HL-60/S4 (cell line): ENCODE measurements around the gene CHEK1.
"Not testable (repeated sequence)": the region's sequence is repeated elsewhere in the genome, so short reads cannot be mapped to it uniquely, and the experiment has no call there.

ENCODE experiments used
- in situ Hi-C: fragments of 300-500 bp; cut with MboI; formaldehyde crosslinking; loops from 2 replicates; pipeline ENCODE4 v1.14.3; 2022; ENCODE audit warnings: low sequenced_read_pairs

CHEK1 gene

DNA sequence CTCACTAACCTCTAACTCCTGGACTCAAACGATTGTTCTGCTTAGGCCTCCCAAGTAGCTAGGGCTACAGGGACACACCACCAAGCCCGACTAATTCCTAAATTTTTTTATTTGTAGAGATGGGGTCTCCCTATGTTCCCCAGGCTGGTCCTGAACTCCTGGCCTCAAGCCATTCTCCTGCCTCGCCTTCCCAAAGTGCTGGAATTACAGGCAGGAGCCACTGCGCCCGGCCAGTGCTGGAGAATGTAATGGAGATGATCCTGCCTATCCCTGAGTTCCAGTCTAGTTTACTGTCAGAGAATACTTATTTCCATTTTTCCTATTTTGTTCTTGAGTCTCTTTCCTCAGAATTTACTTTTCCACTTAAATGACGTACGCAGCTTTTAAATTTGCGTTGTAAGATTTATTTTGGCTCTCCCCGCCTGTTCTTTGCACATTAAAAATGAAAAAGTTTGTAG lies at the start of gene CHEK1:
CHEK1 (plus strand) TSS at position 408 of the 458 bp plus-strand sequence. CDS start 1,606 bp downstream, outside the sequence.
- in situ Hi-C loops, result no loop called here

DNA sequence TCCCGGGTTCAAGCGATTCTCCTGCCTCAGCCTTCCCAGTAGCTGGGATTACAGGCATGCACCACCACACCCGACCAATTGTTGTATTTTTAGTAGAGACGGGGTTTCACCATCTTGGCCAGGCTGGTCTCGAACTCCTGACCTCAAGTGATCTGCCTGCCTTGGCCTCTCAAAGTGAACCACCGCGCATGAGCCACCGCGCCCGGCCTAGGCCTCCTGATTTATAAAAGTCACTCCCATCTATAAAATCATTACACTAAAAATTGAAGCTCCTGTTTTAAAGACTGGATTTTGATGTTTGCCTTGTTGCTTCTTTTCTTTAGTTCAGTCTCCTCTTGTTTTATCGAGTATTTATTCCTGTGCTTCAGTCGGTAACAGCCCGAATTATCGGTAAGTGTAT lies 47.8 kb upstream of the CHEK1 start:
- in situ Hi-C loops, result not testable (repeated sequence)

GRCh38 chr11:125578783-125579182 lies 46.2 kb upstream of the CHEK1 start:
- in situ Hi-C loops, result no loop called here

GRCh38 chr11:125579811-125580210 lies 45.2 kb upstream of the CHEK1 start:
- in situ Hi-C loops, result no loop called here

DNA sequence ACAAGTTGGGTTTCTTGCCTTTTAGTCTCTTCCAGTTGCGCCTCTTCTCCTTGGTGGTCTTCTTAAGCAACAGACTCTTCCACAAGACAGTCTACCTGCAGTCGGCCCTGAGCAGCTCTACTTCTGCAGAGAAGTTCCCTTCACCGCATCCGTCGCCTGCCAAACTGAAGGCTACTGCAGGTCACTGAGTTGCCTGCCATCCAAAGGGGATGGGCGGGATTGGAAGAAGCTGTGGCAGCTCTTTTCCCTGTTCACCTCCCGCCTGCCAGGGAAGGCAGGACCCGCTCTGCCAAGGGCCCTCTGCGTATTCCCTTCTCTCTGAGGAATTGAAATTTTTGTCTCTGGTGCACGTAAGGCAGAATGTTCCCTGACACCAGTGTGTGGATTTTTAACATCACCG lies 41.5 kb upstream of the CHEK1 start:
- in situ Hi-C loops, result no loop called here

DNA sequence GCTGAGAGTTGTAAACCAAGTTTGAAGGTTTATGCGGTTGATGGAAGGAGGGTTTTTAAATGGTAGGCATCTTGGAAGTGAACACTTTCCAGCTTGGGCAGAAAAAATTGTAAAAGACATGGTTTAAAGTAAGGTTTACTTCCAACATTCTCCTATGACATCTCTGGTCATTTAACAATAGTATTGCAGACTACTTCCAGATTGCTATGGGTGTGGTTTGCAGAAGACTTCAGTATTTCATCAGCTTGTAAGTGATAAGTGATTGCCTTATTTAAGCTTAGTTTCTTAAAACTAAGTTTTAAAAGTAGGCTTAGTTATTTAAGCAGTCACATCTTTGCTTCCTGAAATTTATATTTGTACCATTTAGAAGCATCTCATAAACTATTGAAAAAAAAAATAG lies 39.5 kb upstream of the CHEK1 start:
- in situ Hi-C loops, result no loop called here

- in situ Hi-C loops, result no loop called here
Measured at GRCh38 chr11:125586623-125587022, 38.3 kb upstream of the CHEK1 start.

DNA sequence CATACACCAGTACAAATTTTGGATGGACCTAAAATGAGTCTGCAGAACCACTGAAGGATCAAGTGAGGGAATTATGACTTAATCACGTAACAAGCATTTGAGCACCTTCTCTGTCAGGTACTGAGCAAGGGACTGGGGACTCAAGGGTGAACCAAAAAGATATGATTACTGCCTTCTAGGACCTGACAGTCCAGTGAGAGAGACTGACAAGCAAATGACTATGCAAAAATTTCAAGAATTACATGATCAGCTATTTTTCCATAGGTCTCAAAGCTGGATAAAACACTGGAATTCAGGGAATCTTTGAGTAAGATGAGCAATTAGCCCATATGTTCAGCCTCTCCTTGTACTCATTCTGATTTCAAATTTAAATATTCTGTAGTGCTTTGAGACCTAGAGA lies 37.5 kb upstream of the CHEK1 start:
- in situ Hi-C loops, result no loop called here

DNA sequence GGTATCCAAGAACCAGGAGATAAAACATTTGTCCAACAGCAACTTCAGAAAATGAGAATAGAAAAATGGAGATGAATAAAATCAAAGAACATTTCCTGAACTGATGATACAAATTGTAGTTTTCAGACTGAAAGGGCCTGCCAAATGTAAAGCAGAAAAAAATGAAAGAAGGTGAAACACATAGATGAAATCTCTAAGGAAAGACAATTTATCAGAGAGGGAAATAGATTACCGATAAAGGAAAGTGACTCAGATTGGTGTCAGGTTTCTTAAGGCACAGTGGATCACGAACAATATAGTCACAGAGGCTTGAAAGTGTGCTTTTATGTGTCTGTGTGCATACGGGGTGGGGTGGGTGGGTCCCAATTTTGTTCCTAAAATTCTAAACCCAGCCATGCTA lies 36.5 kb upstream of the CHEK1 start:
- in situ Hi-C loops, result no loop called here

GRCh38 chr11:125591649-125592304 lies 33.2 kb upstream of the CHEK1 start:
- in situ Hi-C loops, result no loop called here

DNA sequence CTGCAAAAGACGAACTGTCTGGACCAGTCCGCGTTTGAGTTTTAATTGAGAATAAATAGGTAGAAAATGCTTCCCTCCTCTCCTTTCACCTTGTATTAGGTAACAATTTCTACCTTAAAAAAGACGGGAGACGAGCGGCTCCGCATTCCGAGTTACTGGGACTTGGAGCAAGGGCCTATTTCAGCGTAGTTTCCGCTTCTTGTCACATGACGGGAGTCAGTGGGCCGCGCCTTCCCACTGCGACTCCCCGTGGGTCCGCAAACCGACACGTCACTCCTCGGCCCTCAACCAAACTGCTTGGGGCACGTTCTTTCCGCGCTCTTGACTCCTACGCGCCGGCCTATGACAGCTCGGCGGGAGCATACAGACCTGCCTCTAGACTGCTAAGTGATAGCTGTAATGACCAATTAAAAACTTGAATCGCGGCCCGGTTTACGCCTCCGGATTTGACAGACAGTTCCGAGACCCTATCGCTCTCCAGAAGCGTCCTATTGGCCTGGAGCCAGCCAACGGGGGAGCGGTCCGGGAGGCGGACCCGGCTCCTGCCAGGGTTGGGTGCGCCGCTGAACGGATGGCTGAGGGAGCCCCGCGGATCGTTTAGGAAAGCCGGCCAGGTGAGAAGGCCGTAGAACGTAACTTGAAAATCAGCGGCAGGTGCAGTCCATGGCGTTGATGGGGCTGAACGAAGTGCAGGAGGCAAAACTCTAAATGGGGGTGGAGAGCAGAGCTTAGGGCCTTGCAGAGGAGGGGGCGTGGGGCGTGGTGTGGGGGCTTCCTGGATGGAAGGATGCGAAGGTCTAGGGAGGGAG lies 32.5 kb upstream of the CHEK1 start, which contains the start of gene STT3A:
STT3A (plus strand) TSS at position 548 of the 809 bp plus-strand sequence. CDS start 3,064 bp downstream, outside the sequence.
- in situ Hi-C loops, result no loop called here

GRCh38 chr11:125593114-125593820 lies 31.7 kb upstream of the CHEK1 start:
- in situ Hi-C loops, result no loop called here

GRCh38 chr11:125594958-125595357 lies 30.0 kb upstream of the CHEK1 start:
- in situ Hi-C loops, result no loop called here

- in situ Hi-C loops, result no loop called here
Measured at GRCh38 chr11:125600663-125601062, 24.3 kb upstream of the CHEK1 start.

DNA sequence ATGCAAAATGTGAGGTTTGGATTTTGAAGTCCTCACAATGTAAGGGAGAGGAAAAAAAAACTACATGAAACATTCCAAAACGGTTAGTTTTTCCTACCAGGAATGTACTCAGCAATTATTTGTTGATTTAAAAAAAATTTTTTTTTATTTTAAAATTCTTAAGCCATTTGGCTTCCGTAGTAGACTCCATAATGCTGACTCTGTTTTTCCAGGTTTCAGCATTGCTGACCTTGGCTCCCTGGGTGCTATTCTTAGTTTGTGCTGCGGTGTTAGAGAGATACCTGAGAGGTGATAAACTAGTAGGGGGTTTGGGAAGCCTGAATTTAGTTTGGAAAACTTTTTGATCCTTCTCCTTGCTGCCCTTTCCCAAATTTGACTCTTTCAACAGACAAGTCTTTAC lies 21.8 kb upstream of the CHEK1 start:
- in situ Hi-C loops, result no loop called here

- in situ Hi-C loops, result no loop called here
Measured at GRCh38 chr11:125605417-125605816, 19.5 kb upstream of the CHEK1 start.

GRCh38 chr11:125609545-125609944 lies 15.4 kb upstream of the CHEK1 start:
- in situ Hi-C loops, result no loop called here

- in situ Hi-C loops, result no loop called here
Measured at GRCh38 chr11:125618383-125618782, 6.6 kb upstream of the CHEK1 start.

DNA sequence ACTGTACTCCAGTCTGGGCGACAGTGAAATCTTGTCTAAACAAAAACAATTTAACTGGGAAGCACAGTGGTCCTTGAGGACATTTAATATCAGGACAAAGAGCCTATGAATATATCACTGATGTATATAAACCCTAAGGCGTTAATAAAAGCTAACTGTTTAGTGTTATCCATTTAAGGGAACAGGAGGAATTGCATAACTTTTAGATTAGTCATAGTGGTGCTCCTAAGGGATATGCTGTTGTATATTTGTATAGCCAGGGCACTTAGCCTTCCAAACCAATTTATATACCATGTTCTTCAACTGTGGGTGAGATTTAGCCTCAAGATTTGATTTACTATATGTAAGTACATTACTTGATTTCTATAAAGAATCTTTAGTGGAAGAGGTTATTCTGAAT lies 3.0 kb upstream of the CHEK1 start:
- in situ Hi-C loops, result no loop called here

DNA sequence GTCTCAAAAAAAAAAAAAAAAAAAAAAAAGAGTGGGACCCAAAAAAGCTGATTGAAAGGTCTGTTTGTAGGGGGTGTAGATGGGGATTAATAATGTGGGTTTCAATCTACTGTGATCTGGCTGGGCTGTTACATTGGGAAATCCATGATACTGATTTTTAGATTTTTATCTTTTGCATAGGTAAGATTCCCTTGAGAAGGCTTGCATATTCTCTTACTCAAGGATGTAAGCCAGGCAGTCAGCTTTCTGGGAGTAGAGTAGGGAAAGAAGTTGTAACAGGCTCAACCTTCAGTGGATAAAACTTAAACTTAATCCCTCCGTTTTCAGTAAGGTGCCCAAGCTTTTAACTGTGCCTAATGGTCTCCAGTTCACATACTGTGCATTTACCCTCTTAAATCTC lies 1.9 kb upstream of the CHEK1 start:
- in situ Hi-C loops, result no loop called here

GRCh38 chr11:125625225-125625629 lies 264 bp downstream of the CHEK1 start:
- in situ Hi-C loops, result no loop called here
